ENCODE results near the gene TCP11. TPM values are rescaled to one million over a fixed set of nuclear protein-coding genes. Genes with fewer than 3 reads are reported as not detected.

TCP11 gene
- total RNA-seq: not detected in 2 replicates

GRCh38 chr6:35141007-35141655 is at the start of gene TCP11:
Gene TCP11, minus strand, starts transcription at chr6:35141339. Its CDS starts 469 bp downstream, at chr6:35140870.

Other genes starting within 250 kb of the TCP11 start
- 3.7 and 4.2 TPM in 2 replicates for gene SCUBE3, start 72.6 kb upstream of the TCP11 start, total RNA-seq
- 12.3 and 16.1 TPM in 2 replicates for gene ZNF76, start 118.4 kb upstream of the TCP11 start, total RNA-seq
- gene DEF6, start 156.5 kb upstream of the TCP11 start, total RNA-seq: 0.70 and 2.5 TPM in 2 replicates
- 13.9 and 17.5 TPM in 2 replicates for gene PPARD, start 201.2 kb upstream of the TCP11 start, total RNA-seq

Measured in pericardium fibroblast (primary cell).